Omental fat pad (tissue), 4 donors: Measurements from ENCODE around the gene MAVS. TPM values are rescaled to one million over a fixed set of nuclear protein-coding genes. Genes with fewer than 3 reads are reported as not detected.
"Not testable (repeated sequence)": the region's sequence is repeated elsewhere in the genome, so short reads cannot be mapped to it uniquely, and the experiment has no call there.

Experiments
- ATAC-seq: fragments of 150-250 bp; one replicate; pipeline ENCODE4 v1.9.1; 2016; ENCODE audit warnings: mild to moderate bottlenecking, moderate library complexity; ENCODE audit not compliant: low FRiP score
- DNase-seq: peaks from one replicate; pipeline ENCODE4 v3.0.0-alpha.2; 2019; ENCODE audit warnings: low spot score
- CTCF ChIP-seq, 3 donors: fragments of 450-650 bp; IDR thresholded peaks; one replicate each; pipeline ENCODE4 v1.5.1; 2016 to 2017; ENCODE audit warnings: antibody characterized with exemption in 3 of 3, mild to moderate bottlenecking in 3 of 3, moderate library complexity in 2 of 3
- total RNA-seq, 4 donors: library from RNA; depleted of rRNA; stranded (reverse); fragments of >200 nt; gene quantifications; one replicate each; pipeline ENCODE4 v1.1.0, GENCODE V29; 2016

MAVS gene
- total RNA-seq, 4 donors from 2014 or later: 21.8 to 37.8 (median 29.7) TPM

GRCh38 chr20:3901706-3902440, 55.2 kb downstream of the MAVS start:
- ATAC-seq (no peak), DNase-seq (no peak)
- no peak for TF ChIP-seq CTCF (IDR thresholded peaks at IDR 0.05)

GRCh38 chr20:3902446-3902845, 55.8 kb downstream of the MAVS start:
- no peak for ATAC-seq
- no peak for DNase-seq
- no peak for TF ChIP-seq CTCF (IDR thresholded peaks at IDR 0.05)

- no peak for DNase-seq
- no peak for ATAC-seq
- no peak for TF ChIP-seq CTCF (IDR thresholded peaks at IDR 0.05)
These were observed 57.6 kb downstream of the MAVS start for GRCh38 chr20:3904224-3904623.

- no peak for ATAC-seq
- TF ChIP-seq CTCF (IDR thresholded peaks at IDR 0.05): no peak
- DNase-seq: no peak
These were observed 58.2 kb downstream of the MAVS start for GRCh38 chr20:3904857-3905256.

- DNase-seq, ATAC-seq: not testable (repeated sequence)
These were observed 60.4 kb downstream of the MAVS start for GRCh38 chr20:3906744-3907721.

GRCh38 chr20:3908667-3909066, 62.0 kb downstream of the MAVS start:
- no peak for TF ChIP-seq CTCF (IDR thresholded peaks at IDR 0.05)
- ATAC-seq (no peak), DNase-seq (no peak)

GRCh38 chr20:3909952-3910366, 63.3 kb downstream of the MAVS start:
- ATAC-seq (no peak), DNase-seq (no peak)
- no peak for TF ChIP-seq CTCF (IDR thresholded peaks at IDR 0.05)
